Nephron progenitor cell (in vitro differentiated cells): Measurements from ENCODE around the gene EPHA5.

Experiments
- DNase-seq: peaks from one replicate; pipeline ENCODE4 v3.0.0; 2021
- H3K27ac Mint-ChIP-seq: 2 replicates; pipeline ENCODE4 v1.8.0; 2021; ENCODE audit warnings: mild to moderate bottlenecking, moderate library complexity, mixed read lengths
- H3K27me3 Mint-ChIP-seq: 2 replicates; pipeline ENCODE4 v1.8.0; 2021; ENCODE audit warnings: mild to moderate bottlenecking, low read depth, mixed read lengths; ENCODE audit not compliant: poor library complexity
- H3K36me3 Mint-ChIP-seq: 2 replicates; pipeline ENCODE4 v1.8.0; 2021; ENCODE audit warnings: low read depth, mixed read lengths
- H3K4me1 Mint-ChIP-seq: 2 replicates; pipeline ENCODE4 v1.8.0; 2021; ENCODE audit warnings: mixed read lengths
- H3K4me3 Mint-ChIP-seq: 2 replicates; pipeline ENCODE4 v1.8.0; 2021; ENCODE audit warnings: mild to moderate bottlenecking, moderate library complexity, mixed read lengths
- H3K9me3 Mint-ChIP-seq: 2 replicates; pipeline ENCODE4 v1.8.0; 2021; ENCODE audit warnings: mild to moderate bottlenecking, moderate library complexity, mixed read lengths
- CTCF ChIP-seq: fragments of 200-600 bp; sonication (generic); IDR thresholded peaks from 2 replicates; pipeline ENCODE4 v1.5.0; 2021; ENCODE audit warnings: antibody characterized with exemption

Gene EPHA5

DNA sequence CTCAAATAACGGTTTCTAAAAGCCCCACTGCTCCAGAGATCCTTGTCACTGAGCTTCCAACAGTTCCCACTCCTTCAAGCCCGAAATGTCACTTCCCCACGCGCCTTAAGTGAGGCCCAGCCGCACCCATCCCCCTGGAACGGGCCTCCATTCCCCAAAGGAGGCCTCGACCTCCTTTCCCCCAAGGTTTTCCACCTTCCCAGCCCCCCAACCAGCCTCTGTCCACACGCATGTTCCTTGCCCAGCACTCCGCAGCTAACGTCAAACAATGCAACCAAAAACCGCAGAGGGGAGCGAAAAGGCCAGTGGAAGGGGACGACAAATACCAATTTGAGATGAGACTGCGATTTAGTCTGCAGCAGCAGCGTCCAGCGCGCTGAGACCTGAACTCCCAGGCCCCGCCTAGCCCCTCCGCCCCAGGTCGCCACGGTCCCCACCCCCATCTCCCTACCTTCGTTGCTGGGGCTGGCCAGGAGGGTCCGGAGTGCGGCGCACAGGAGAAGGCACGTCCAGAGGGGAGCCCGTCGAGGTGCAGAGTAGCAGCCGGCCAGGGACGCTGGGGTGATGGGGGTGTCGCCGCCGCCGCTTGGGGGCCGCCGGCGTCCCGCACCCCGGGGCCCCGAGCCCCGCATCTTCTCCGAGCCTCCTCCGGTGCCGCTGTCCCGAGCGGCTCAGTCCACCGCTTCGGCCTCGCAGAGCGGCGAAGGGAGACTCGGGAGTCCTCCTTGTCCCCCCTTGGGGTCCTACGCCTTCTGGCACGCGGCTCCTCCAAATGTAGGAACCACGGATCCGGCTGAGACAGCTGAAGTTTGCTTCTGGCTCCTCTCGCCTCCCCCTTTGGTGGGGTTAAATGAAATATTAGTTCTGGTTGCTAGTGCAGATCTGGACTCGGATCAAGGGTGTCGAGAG lies 924 bp downstream of the EPHA5 start:
- peak overlapping the region; percentile 86 for H3K4me3 Mint-ChIP-seq
- no peak overlapping the region for H3K27ac Mint-ChIP-seq
- peaks cover 25% of the 10 kb centered on the region for H3K4me1 Mint-ChIP-seq
- no peaks in the 10 kb centered on the region for H3K9me3 Mint-ChIP-seq
- peak; percentile 54 for DNase-seq
- no peaks in the 10 kb centered on the region for H3K36me3 Mint-ChIP-seq
- no peak for TF ChIP-seq CTCF
- H3K27me3 Mint-ChIP-seq = peaks cover 67% of the 10 kb centered on the region

DNA sequence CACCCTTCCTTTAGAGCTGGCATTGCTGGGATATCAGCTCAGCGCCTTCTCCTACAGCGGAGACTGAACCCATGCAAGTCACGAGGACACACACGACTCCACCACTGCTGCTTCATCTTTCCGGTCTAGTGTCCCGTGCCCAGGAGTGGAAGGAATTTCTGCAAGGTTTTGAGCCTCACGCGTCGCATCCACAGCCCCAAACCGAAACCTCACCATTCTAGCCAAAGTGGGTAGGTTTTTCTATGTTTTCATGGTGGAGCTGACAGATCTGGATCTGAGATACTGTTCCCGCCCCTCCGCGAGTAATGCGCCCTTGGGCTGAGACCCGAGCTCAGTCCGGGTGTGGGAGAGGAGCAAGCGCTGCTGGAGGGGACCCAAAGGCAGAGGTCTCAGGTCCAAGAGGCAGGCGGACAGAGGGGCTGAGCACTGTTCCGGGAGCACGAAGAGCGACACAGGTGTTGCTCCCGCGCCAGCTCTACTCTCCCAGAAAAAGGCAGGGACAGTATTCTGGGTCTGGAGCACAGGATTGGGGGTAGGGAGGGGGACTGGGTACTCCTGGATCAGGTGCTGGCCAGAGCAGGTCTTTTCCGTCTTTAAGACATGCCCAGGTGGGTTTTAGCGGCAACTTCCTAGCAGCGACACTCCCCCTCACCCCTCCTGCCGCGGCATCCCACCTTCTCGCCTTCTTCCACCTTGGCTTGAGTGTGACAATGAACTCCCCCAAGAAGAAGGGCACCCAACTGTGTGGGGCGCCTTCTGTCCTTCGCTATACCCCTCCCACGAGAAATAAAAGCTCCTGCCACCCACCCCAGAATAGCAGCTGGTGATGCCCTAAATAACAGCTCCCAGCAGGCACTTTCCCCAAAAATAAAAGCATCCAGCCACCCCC lies 1.8 kb downstream of the EPHA5 start:
- Mint-ChIP-seq H3K4me3 (peak overlapping the region; percentile 86), H3K27me3 (peaks cover 67% of the 10 kb centered on the region), H3K4me1 (peaks cover 25% of the 10 kb centered on the region), H3K27ac (no peak overlapping the region), H3K9me3 (no peaks in the 10 kb centered on the region), H3K36me3 (no peaks in the 10 kb centered on the region)
- peak; percentile 22 for DNase-seq
- no peak for TF ChIP-seq CTCF

DNA sequence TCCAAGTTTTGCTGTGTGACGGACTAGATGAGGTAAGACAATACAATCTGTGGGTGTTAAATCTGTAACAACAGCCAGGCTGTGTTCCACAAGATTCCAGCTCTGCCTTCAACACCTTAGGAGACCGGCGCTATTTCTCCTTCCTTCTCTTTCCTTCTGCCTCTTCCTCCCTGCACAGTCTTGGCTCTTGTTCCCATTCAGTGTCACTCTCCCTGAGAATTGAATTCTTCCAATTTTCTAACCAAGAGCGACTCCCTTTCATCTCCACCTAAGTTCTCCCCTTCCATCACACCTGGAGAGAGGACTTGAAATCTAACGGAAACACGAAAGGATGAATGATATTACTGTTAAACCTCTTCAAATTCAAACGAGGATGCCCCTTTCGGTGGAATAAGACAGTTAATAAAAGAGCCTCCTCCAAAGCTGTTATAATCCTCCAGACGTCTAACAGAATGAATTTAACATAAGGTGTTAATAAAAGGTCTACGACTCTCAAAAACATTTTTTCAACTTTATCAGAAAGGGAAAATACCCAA lies 2.7 kb downstream of the EPHA5 start:
- Mint-ChIP-seq H3K27ac (no peak overlapping the region), H3K4me1 (peaks cover 25% of the 10 kb centered on the region), H3K27me3 (peaks cover 67% of the 10 kb centered on the region), H3K36me3 (no peaks in the 10 kb centered on the region), H3K9me3 (no peaks in the 10 kb centered on the region), H3K4me3 (peak overlapping the region; percentile 86)
- no peak for TF ChIP-seq CTCF
- no peak for DNase-seq

DNA sequence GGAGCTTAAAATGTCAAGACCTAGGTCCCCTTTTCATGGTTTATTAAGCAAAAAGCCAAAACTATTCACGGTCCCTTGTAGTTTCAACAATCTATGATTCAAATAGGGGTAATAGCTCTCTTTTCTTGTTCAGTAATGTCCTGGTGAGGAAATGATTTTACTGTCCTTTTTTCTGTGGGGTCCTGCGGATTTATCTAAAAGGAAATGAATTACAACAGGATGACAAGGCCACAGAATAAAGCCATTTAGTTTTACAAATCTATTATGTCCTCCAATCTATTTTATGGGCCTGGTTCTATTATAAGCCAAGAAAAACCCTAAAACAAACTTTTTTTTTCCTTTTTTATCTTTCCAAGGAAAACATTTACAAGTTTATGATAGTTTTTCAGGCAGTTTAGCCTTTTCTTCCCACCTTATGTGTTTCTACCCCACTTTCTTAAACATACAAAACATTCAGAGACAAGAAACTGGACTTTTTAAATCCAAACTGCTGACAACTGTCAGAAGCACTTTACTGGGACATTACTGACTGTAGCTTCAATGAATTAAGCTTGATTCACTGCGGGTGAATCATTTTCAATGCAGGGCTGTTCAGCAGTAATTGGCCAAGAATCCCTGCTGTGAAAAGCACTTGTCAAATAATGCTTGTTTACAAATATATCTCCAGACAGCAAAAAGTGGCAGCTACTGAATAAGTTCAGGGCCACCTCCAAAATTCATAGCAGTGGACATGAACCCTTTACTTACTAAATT lies 4.3 kb downstream of the EPHA5 start:
- H3K4me3 Mint-ChIP-seq = no peak overlapping the region
- no peak overlapping the region for H3K27ac Mint-ChIP-seq
- no peaks in the 10 kb centered on the region for H3K36me3 Mint-ChIP-seq
- DNase-seq = no peak
- no peak for TF ChIP-seq CTCF
- H3K4me1 Mint-ChIP-seq = peaks cover 25% of the 10 kb centered on the region
- H3K9me3 Mint-ChIP-seq = no peaks in the 10 kb centered on the region
- H3K27me3 Mint-ChIP-seq = peaks cover 53% of the 10 kb centered on the region

GRCh38 chr4:65661471-65661870 lies 8.8 kb downstream of the EPHA5 start:
- Mint-ChIP-seq H3K9me3 (no peaks in the 10 kb centered on the region), H3K27me3 (peaks cover 11% of the 10 kb centered on the region), H3K36me3 (no peaks in the 10 kb centered on the region), H3K27ac (no peak overlapping the region), H3K4me1 (no peaks in the 10 kb centered on the region), H3K4me3 (no peak overlapping the region)
- TF ChIP-seq CTCF = no peak
- no peak for DNase-seq
